Right lobe of liver (tissue), 6 donors: ENCODE data around the gene NALF2. TPM values are rescaled to one million over a fixed set of nuclear protein-coding genes. Genes with fewer than 3 reads are reported as not detected.

Experiments used
- ATAC-seq, 4 donors: fragments of 200-7000 bp; cut with Tn5 transposase; one replicate each; pipeline ENCODE4 v1.9.1; 2020; ENCODE audit warnings: mild to moderate bottlenecking in 4 of 4, moderate library complexity in 4 of 4
- DNase-seq, 3 donors: peaks; one replicate each; pipeline ENCODE4 v3.0.0-alpha.2; 2020
- H3K27ac ChIP-seq, 3 donors: fragments of 200-600 bp; one replicate each; pipeline ENCODE4 v1.8.0; 2022
- H3K27me3 ChIP-seq, 2 donors: fragments of 200-600 bp; one replicate each; pipeline ENCODE4 v1.8.0; 2022
- H3K36me3 ChIP-seq, 4 donors: fragments of 200-600 bp; sonication (generic) in 1 of 4; one replicate each; pipeline versions ENCODE4 v1.5.1 to v1.8.0; 2017 to 2022; ENCODE audit warnings: control low read depth in 1 of 4
- H3K4me1 ChIP-seq, 4 donors: fragments of 200-600 bp; sonication (generic) in 1 of 4; one replicate each; pipeline versions ENCODE4 v1.5.1 to v1.8.0; 2017 to 2022; ENCODE audit warnings: control low read depth in 1 of 4
- H3K4me3 ChIP-seq, 3 donors: fragments of 200-600 bp; one replicate each; pipeline ENCODE4 v1.8.0; 2022
- H3K9me3 ChIP-seq, 4 donors: fragments of 200-600 bp; sonication (generic) in 1 of 4; one replicate each; pipeline versions ENCODE4 v1.5.1 to v1.8.0; 2017 to 2022; ENCODE audit warnings: control low read depth in 1 of 4
- CTCF ChIP-seq, 4 donors: fragments of 200-600 bp in 3 of 4; fragments of 450-650 bp in 1 of 4; IDR thresholded peaks; one replicate each; pipeline versions ENCODE4 v1.5.1 to v1.8.0; 2016 to 2022; ENCODE audit warnings: antibody characterized with exemption in 4 of 4, mild to moderate bottlenecking in 2 of 4
- POLR2A ChIP-seq: fragments of 450-650 bp; IDR thresholded peaks from one replicate; pipeline ENCODE4 v1.6.1; 2017; ENCODE audit warnings: antibody characterized with exemption, mild to moderate bottlenecking
- WGBS: methylation state at CpG from one replicate; pipeline ENCODE4 v1.1.6; 2018; ENCODE audit warnings: low coverage, low lambda C conversion rate; ENCODE audit not compliant: insufficient coverage; ENCODE audit errors: missing lambda C conversion rate; 5-methylcytosine and 5-hydroxymethylcytosine counted together
- intact Hi-C, 2 donors: fragments of 100-400 bp; cut with DNase I; formaldehyde crosslinking; loops; one replicate each; pipeline versions ENCODE4 v1.11.2 to v1.14.1; 2022
- total RNA-seq, 6 experiments: library from RNA; depleted of rRNA in 2 of 6; stranded (reverse); fragments of >200 nt in 2 of 6; fragmentation: NEBNext Ultra II Directional in 3 of 6; extraction: Animal tissue kit (Norgen Biotek cat#: 25700) in 3 of 6; gene quantifications; one replicate each; pipeline versions ENCODE4 v1.1.0 to v1.2.4, GENCODE V29; 2016 to 2023
- donor health status: DM: no; HTN: yes; CAD: no.
- donor health status: DM: no; HTN: no; CAD: no.
- donor health status: DM: no; HTN: no; CAD: no.
- donor health status: DM: no; HTN: yes; CAD: no.
- donor health status: DM: no; HTN: yes; CAD: no.

Gene NALF2
- total RNA-seq, 6 experiments from 2014 or later, result 0.13 to 0.40 (median 0.20) TPM

- ATAC-seq, result no peak
- Histone ChIP-seq H3K36me3 (no peaks in the 10 kb centered on the region), H3K27me3 (no peaks in the 10 kb centered on the region), H3K9me3 (no peaks in the 10 kb centered on the region), H3K4me1 (no peaks in the 10 kb centered on the region), H3K27ac (no peak overlapping the region), H3K4me3 (no peak overlapping the region)
- no peak for DNase-seq
- no peak for TF ChIP-seq POLR2A
- TF ChIP-seq CTCF (IDR thresholded peaks at IDR 0.05), result no peak
- 41% methylated on average over 2 of the region's 2 CpGs for WGBS
- intact Hi-C loops, result loop anchor here in 1 of 2 donors (5.0 kb wide), 1 partner anchor 82 kb away; the partner anchor contains the start of gene EDA
Observed at GRCh38 chrX:69535661-69536060, 31.5 kb downstream of the NALF2 start.

GRCh38 chrX:69538321-69538876 is 34.3 kb downstream of the NALF2 start:
- TF ChIP-seq POLR2A, result no peak
- peak; percentile 69 to 83 (median 74) for TF ChIP-seq CTCF (IDR thresholded peaks at IDR 0.05)
- no peaks in the 10 kb centered on the region for H3K4me1 ChIP-seq
- DNase-seq, result peak; percentile 77 to 80 (median 78)
- 18% methylated on average over 18 of the region's 45 CpGs for WGBS
- peak; percentile 95 to 100 (median 98) for ATAC-seq
- H3K27me3 ChIP-seq, result no peaks in the 10 kb centered on the region
- peak overlapping the region; percentile 25 to 42 (median 31) for H3K4me3 ChIP-seq
- intact Hi-C loops, result loop anchor here in 1 of 2 donors (5.0 kb wide), 1 partner anchor 79 kb away; the partner anchor contains the start of gene EDA
- H3K36me3 ChIP-seq, result no peaks in the 10 kb centered on the region
- no peaks in the 10 kb centered on the region for H3K9me3 ChIP-seq
- H3K27ac ChIP-seq, result no peak overlapping the region

GRCh38 chrX:69539437-69539836 is 35.3 kb downstream of the NALF2 start:
- Histone ChIP-seq H3K4me1 (no peaks in the 10 kb centered on the region), H3K27ac (no peak overlapping the region), H3K4me3 (no peak overlapping the region), H3K36me3 (no peaks in the 10 kb centered on the region), H3K27me3 (no peaks in the 10 kb centered on the region), H3K9me3 (no peaks in the 10 kb centered on the region)
- TF ChIP-seq POLR2A (no peak), CTCF (IDR thresholded peaks at IDR 0.05) (no peak)
- intact Hi-C loops, result loop anchor here in 1 of 2 donors (5.0 kb wide), 1 partner anchor 78 kb away; the partner anchor contains the start of gene EDA
- ATAC-seq (no peak), DNase-seq (no peak)
- WGBS, result 40% methylated on average over 3 of the region's 4 CpGs

- 38% methylated on average over 3 of the region's 3 CpGs for WGBS
Observed at GRCh38 chrX:69541956-69542355, 37.8 kb downstream of the NALF2 start.

More at GRCh38 chrX:69541956-69542355, 37.8 kb downstream of the NALF2 start:
- Histone ChIP-seq H3K36me3 (no peaks in the 10 kb centered on the region), H3K27me3 (peaks cover 0 to 5% of the 10 kb centered on the region in 2 donors), H3K27ac (no peak overlapping the region), H3K4me3 (no peak overlapping the region), H3K4me1 (no peaks in the 10 kb centered on the region), H3K9me3 (no peaks in the 10 kb centered on the region)
- no peak for DNase-seq
- intact Hi-C loops, result no loop called here
- ATAC-seq, result no peak
- no peak for TF ChIP-seq POLR2A
- TF ChIP-seq CTCF (IDR thresholded peaks at IDR 0.05), result no peak
